Hepatic stellate cell (primary cell): ENCODE data around the gene PCDHGB6.
"Not testable (repeated sequence)": the region's sequence is repeated elsewhere in the genome, so short reads cannot be mapped to it uniquely, and the experiment has no call there.

ENCODE experiments used
- DNase-seq: peaks from one replicate; pipeline ENCODE4 v3.0.0; 2011; ENCODE audit warnings: low spot score

PCDHGB6 gene

DNA sequence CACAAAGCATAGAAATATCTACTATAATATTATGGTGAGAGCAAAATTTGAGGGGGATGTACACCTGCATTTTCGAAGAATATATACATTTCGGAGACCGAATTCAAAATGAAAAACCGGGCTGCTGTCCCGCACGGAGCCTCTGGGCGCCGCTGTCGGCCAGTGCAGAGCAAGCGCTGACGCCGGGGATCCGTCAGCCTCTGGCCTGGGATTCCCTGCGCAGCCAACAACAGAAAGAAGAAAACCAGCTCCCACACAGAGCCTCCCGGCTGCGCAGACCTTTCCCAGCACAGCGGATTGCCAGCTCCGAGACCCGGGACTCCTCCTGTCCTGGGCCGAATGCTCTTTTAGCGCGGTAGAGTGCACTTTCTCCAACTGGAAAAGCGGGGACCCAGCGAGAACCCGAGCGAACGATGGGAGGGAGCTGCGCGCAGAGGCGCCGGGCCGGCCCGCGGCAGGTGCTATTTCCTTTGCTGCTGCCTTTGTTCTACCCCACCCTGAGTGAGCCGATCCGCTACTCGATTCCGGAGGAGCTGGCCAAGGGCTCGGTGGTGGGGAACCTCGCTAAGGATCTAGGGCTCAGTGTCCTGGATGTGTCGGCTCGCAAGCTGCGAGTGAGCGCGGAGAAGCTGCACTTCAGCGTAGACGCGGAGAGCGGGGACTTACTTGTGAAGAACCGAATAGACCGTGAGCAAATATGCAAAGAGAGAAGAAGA is at the start of gene PCDHGB6:
PCDHGB6 (plus strand) TSS at position 232 of the 716 bp plus-strand sequence; CDS start at position 414, 182 bp downstream.
- DNase-seq, result not testable (repeated sequence)

- DNase-seq, result peak; percentile 66
Measured at GRCh38 chr5:141359790-141360426, 47.9 kb upstream of the PCDHGB6 start, which contains the start of gene PCDHGB2. PCDHGB2 (plus strand) TSS chr5:141359994; CDS start chr5:141360136, 142 bp downstream.

DNA sequence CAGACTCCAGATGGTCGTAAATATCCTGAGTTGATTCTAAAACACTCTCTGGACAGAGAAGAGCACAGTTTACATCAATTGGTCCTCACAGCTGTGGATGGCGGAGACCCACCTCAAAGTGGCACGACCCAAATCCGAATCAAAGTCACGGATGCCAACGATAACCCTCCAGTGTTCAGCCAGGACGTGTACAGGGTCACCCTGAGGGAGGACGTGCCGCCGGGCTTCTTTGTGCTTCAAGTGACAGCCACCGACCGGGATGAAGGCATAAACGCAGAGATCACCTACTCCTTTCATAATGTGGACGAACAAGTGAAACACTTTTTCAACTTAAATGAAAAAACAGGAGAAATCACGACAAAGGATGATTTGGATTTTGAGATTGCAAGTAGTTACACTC is 47.1 kb upstream of the PCDHGB6 start:
- DNase-seq, result no peak

DNA sequence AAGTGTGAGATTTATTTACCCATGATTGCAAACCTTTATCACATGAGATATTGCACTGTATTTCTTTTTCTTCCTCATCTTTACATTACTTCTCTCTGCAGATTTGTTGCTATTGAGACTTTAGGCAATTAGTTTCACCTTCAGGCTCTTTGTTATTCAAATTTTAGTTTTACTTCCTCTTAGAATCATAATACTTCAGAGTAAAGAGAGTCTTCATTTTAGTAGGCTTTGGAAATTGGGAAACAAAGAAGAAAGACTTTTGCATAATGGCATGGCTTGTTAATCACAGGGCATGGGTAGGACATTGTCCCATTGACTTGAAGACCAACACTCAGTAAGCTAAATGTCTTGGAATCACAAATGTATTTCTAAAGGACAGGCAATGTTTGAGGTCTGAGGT is 45.1 kb upstream of the PCDHGB6 start:
- DNase-seq, result no peak

DNA sequence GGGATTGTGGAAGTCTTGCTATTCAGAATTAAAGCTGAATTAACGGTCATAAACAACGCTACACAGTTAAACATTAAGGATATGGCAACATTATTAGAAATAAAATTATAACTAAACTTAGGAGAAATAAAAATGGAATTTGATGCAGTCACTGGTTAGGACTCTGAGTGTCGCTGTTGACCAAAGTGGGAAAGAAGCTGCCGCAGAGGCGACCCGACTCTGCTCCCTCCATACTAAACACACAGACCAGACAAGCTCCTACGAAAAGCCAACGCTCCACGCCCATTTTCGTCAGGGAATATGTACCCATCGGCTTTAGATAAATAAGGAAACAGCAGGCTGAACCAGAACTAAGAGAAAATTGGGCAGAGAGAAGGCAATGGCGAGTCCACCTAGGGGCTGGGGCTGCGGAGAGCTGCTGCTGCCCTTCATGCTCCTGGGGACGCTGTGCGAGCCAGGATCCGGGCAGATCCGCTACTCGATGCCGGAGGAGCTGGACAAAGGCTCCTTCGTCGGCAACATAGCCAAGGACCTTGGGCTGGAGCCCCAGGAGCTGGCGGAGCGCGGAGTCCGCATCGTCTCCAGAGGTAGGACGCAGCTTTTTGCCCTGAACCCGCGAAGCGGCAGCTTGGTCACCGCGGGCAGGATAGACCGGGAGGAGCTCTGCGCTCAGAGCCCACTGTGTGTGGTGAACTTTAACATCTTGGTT is 43.7 kb upstream of the PCDHGB6 start, which contains the start of gene PCDHGA5:
PCDHGA5 (plus strand) TSS at position 211 of the 709 bp plus-strand sequence; CDS start at position 380, 169 bp downstream.
- DNase-seq, result no peak

DNA sequence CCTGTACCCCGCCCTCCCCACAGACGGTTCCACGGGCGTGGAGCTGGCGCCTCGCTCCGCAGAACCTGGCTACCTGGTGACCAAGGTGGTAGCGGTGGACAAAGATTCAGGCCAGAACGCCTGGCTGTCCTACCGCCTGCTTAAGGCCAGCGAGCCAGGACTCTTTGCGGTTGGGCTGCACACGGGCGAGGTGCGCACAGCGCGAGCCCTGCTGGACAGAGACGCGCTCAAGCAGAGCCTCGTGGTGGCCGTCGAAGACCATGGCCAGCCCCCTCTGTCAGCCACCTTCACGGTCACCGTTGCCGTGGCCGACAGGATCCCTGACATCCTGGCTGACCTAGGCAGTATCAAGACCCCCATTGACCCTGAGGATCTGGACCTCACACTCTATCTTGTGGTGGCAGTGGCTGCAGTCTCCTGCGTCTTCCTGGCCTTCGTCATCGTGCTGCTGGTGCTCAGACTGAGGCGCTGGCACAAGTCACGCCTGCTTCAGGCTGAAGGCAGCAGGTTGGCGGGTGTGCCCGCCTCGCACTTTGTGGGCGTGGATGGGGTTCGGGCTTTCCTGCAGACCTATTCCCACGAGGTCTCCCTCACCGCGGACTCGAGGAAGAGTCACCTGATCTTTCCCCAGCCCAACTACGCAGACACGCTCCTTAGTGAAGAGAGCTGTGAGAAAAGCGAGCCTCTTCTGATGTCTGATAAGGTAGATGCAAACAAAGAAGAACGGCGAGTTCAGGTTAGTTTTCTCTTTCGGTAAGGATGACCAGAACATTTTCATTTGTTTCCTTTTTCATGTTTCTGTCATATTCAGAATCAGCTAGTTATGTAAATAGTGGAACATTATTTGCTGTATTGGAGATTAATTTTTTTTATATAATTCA is 41.6 kb upstream of the PCDHGB6 start:
- DNase-seq, result no peak

DNA sequence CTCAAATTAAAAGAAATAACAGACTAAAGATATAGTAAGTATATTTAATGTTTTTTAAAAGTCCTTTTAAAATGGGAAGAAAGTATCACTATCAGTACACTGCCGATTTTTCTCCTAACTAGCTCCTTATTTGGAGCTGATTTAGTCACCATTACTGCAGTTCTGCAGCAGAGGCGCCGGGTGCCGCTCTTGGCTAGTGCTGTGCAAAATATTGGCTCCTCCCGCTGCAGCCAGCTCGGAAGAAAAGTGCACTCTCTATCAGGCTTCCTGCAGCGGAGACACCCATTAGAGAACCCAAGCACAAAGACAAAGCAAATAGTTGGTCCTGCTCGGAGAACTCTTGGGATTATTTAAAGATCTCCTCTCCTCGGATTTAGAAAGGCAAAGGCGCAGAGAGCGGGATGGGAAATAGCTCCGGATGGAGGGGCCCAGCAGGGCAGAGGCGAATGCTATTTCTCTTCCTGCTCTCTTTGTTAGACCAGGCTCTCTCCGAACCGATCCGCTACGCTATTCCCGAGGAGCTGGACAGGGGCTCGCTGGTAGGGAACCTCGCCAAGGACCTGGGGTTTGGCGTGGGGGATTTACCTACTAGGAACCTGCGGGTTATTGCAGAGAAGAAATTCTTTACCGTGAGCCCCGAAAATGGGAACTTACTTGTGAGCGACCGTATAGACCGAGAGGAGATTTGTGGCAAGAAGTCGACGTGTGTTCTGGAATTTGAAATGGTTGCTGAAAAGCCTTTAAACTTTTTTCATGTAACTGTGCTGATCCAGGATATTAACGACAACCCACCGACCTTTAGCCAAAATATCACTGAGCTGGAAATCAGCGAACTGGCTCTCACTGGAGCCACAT is 37.6 kb upstream of the PCDHGB6 start, which contains the start of gene PCDHGB3:
PCDHGB3 (plus strand) TSS at position 249 of the 855 bp plus-strand sequence; CDS start at position 402, 153 bp downstream.
- peak; percentile 82 for DNase-seq

DNA sequence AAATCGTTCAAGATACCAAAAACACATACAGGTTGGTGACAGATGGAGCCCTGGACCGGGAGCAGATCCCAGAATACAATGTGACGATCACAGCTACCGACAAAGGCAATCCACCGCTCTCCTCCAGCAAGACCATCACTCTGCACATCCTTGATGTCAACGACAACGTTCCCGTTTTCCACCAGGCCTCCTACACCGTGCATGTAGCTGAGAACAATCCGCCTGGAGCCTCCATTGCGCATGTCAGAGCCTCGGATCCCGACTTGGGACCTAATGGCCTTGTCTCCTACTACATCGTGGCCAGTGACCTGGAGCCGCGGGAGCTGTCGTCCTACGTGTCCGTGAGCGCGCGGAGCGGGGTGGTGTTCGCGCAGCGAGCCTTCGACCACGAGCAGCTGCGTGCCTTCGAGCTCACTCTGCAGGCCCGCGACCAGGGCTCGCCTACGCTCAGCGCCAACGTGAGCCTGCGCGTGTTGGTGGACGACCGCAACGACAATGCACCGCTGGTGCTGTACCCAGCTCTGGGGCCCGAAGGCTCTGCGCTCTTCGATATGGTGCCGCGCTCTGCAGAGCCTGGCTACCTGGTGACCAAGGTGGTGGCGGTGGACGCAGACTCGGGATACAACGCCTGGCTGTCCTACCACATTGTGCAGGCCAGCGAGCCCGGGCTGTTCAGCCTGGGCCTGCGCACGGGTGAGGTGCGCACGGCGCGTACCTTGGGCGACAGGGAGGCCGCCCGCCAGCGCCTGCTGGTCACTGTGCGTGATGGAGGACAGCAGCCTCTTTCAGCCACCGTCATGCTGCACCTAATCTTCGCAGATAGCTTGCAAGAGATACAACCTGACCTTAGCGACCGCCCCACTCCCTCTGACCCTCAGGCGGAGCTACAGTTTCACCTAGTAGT is 36.0 kb upstream of the PCDHGB6 start:
- no peak for DNase-seq

- DNase-seq, result no peak
Measured at GRCh38 chr5:141373673-141374317, 34.0 kb upstream of the PCDHGB6 start, which contains the start of gene PCDHGA6. PCDHGA6 (plus strand) TSS chr5:141373891; CDS start chr5:141374084, 193 bp downstream.

DNA sequence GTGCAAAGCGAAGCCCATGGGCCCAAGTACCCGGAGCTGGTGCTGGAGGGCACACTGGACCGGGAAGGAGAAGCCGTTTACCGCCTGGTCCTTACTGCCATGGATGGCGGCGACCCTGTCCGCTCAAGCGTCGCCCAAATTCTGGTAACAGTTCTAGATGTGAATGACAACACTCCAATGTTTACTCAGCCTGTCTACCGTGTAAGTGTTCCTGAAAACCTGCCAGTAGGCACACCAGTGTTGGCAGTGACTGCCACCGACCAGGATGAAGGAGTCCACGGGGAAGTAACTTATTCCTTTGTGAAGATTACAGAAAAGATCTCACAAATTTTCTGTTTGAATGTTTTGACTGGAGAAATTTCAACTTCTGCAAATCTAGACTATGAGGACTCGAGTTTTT is 33.2 kb upstream of the PCDHGB6 start:
- DNase-seq, result no peak

DNA sequence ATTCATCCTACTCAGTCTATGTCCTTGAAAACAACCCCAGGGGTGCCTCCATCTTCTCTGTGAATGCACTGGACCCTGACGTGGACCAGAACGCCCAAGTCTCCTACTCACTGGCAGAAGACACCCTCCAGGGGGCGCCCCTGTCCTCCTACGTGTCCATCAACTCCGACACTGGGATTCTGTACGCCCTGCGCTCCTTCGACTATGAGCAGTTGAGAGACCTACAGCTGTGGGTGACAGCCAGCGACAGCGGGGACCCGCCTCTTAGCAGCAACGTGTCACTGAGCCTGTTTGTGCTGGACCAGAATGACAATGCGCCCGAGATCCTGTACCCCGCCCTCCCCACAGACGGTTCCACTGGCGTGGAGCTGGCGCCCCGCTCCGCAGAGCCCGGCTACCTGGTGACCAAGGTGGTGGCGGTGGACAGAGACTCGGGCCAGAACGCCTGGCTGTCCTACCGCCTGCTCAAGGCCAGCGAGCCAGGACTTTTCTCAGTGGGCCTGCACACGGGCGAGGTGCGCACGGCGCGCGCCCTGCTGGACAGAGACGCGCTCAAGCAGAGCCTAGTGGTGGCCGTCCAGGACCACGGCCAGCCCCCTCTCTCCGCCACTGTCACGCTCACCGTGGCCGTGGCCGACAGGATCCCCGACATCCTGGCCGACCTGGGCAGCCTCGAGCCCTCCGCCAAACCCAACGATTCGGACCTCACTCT is 32.2 kb upstream of the PCDHGB6 start:
- not testable (repeated sequence) for DNase-seq

DNA sequence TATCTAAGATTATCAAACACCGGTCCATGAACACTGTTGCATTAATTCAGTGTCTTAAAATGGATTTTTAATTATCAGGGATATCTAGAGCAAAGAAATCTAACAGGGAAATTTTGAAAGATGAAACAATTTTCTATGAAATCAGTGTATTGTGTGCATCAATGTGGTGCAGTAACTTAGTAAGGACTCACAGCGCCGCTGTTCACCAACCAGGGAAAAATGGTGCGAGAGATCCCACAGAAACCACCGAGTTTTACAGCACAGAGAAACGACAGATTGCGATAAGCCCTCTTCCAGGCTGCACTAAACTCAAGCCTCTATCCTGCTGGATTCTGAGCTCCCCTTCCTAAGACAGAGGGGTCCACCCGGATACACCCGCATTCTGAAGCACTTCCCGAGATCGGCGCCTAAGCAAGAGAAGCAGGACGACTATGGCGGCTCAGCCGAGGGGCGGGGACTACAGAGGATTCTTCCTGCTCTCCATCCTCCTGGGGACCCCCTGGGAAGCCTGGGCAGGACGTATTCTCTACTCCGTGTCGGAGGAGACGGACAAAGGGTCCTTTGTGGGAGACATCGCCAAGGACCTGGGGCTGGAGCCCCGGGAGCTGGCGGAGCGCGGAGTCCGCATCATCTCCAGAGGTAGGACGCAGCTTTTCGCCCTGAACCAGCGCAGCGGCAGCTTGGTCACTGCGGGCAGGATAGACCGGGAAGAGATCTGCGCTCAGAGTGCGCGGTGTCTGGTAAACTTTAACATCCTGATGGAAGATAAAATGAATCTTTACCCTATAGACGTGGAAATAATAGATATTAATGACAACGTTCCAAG is 25.1 kb upstream of the PCDHGB6 start, which contains the start of gene PCDHGA7:
PCDHGA7 (plus strand) TSS at position 274 of the 826 bp plus-strand sequence; CDS start at position 432, 158 bp downstream.
- DNase-seq, result peak; percentile 65

DNA sequence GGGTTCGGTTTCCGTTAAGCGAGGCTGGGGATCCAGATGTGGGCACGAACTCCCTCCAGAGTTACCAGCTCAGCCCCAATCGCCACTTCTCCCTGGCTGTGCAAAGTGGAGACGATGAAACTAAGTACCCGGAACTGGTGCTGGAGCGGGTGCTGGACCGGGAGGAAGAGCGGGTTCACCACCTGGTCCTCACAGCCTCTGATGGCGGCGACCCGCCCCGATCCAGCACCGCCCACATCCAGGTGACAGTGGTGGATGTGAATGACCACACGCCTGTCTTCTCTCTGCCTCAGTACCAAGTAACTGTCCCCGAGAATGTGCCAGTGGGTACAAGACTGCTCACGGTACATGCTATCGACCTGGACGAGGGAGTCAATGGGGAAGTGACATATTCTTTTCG is 24.5 kb upstream of the PCDHGB6 start:
- no peak for DNase-seq

GRCh38 chr5:141384471-141385267 is 23.2 kb upstream of the PCDHGB6 start:
- no peak for DNase-seq

- not testable (repeated sequence) for DNase-seq
Measured at GRCh38 chr5:141387557-141388311, 20.1 kb upstream of the PCDHGB6 start, which contains the start of gene PCDHGB4. PCDHGB4 (plus strand) TSS chr5:141387698; CDS start chr5:141387885, 187 bp downstream.
